ENCODE results near the gene RAB15.
"Not testable (repeated sequence)": the region's sequence is repeated elsewhere in the genome, so short reads cannot be mapped to it uniquely, and the experiment has no call there.

- not testable (repeated sequence) for TF ChIP-seq CTCF, POLR2A (IDR thresholded peaks at IDR 0.05)
Observed at GRCh38 chr14:64913477-64913876, 58.7 kb downstream of the RAB15 start.
